GM23338 (cell line): Measurements from ENCODE around the gene MFF. TPM values are rescaled to one million over a fixed set of nuclear protein-coding genes. Genes with fewer than 3 reads are reported as not detected.

Source experiments
- ATAC-seq: fragments of 200-7000 bp; cut with Tn5 transposase; 3 replicates; pipeline ENCODE4 v1.9.1; 2020
- DNase-seq: peaks from one replicate; pipeline ENCODE4 v3.0.0-alpha.2; 2015; ENCODE audit warnings: low spot score
- H2AFZ ChIP-seq: fragments of 200-600 bp; sonication (generic); 2 replicates; pipeline ENCODE4 v1.8.0; 2016; ENCODE audit warnings: antibody characterized with exemption, mild to moderate bottlenecking, moderate library complexity
- H3F3A ChIP-seq: fragments of 200-600 bp; sonication (generic); replicated peaks from 2 replicates; pipeline ENCODE4 v1.8.0; 2017; ENCODE audit warnings: antibody characterized with exemption, mixed run types, low read depth
- H3K27ac ChIP-seq: fragments of 200-600 bp; sonication (generic); 2 replicates; pipeline ENCODE4 v1.6.1; 2016; ENCODE audit warnings: low read depth
- H3K27me3 ChIP-seq: fragments of 200-600 bp; sonication (generic); 2 replicates; pipeline ENCODE4 v1.8.0; 2016; ENCODE audit warnings: mild to moderate bottlenecking, mixed run types, moderate library complexity; ENCODE audit not compliant: insufficient read depth
- H3K36me3 ChIP-seq: fragments of 200-600 bp; sonication (generic); 2 replicates; pipeline ENCODE4 v1.8.0; 2016; ENCODE audit warnings: mild to moderate bottlenecking; ENCODE audit not compliant: insufficient read depth
- H3K4me1 ChIP-seq: fragments of 200-600 bp; sonication (generic); 2 replicates; pipeline ENCODE4 v1.8.0; 2016; ENCODE audit warnings: mild to moderate bottlenecking, moderate library complexity; ENCODE audit not compliant: insufficient read depth
- H3K4me2 ChIP-seq: fragments of 200-600 bp; sonication (generic); 2 replicates; pipeline ENCODE4 v1.7.1; 2017; ENCODE audit warnings: mixed run types
- H3K4me3 ChIP-seq: fragments of 200-600 bp; sonication (generic); 2 replicates; pipeline ENCODE4 v1.6.1; 2016; ENCODE audit warnings: mixed run types
- H3K79me2 ChIP-seq: fragments of 200-600 bp; sonication (generic); replicated peaks from 2 replicates; pipeline ENCODE4 v1.8.0; 2017; ENCODE audit warnings: mild to moderate bottlenecking; ENCODE audit not compliant: insufficient read depth
- H3K9me2 ChIP-seq: fragments of 200-600 bp; sonication (generic); 2 replicates; pipeline ENCODE4 v1.8.0; 2017; ENCODE audit not compliant: insufficient read depth
- H4K20me1 ChIP-seq: fragments of 200-600 bp; sonication (generic); replicated peaks from 2 replicates; pipeline ENCODE4 v1.8.0; 2017; ENCODE audit warnings: mild to moderate bottlenecking; ENCODE audit not compliant: insufficient read depth
- H3K27ac Mint-ChIP-seq: 2 replicates; pipeline ENCODE4 v1.8.0; 2020; ENCODE audit warnings: inconsistent platforms, mild to moderate bottlenecking, moderate library complexity, mixed read lengths
- H3K27me3 Mint-ChIP-seq: 3 replicates; pipeline ENCODE4 v1.8.0; 2022; ENCODE audit warnings: low read depth, mild to moderate bottlenecking, moderate library complexity, mixed read lengths, inconsistent platforms; ENCODE audit not compliant: insufficient read depth, poor library complexity
- H3K36me3 Mint-ChIP-seq: 3 replicates; pipeline ENCODE4 v1.8.0; 2021; ENCODE audit warnings: low read depth, mild to moderate bottlenecking, inconsistent platforms, moderate library complexity, mixed read lengths
- H3K4me1 Mint-ChIP-seq: 3 replicates; pipeline ENCODE4 v1.8.0; 2020; ENCODE audit warnings: mild to moderate bottlenecking, inconsistent platforms, mixed read lengths
- H3K4me3 Mint-ChIP-seq: 3 replicates; pipeline ENCODE4 v1.8.0; 2021; ENCODE audit warnings: moderate library complexity, mild to moderate bottlenecking, inconsistent platforms, mixed read lengths
- H3K9me3 Mint-ChIP-seq: 3 replicates; pipeline ENCODE4 v1.8.0; 2020; ENCODE audit warnings: moderate library complexity, mild to moderate bottlenecking, inconsistent platforms, mixed read lengths
- CREB1 ChIP-seq: fragments of 250-450 bp; sonication (Bioruptor Pico); IDR thresholded peaks from 2 replicates; pipeline ENCODE4 v1.5.0; 2020; ENCODE audit warnings: low read depth, mild to moderate bottlenecking, moderate library complexity
- EZH2phosphoT487 ChIP-seq: fragments of 200-600 bp; sonication (generic); IDR thresholded peaks from one replicate; pipeline ENCODE4 v1.8.1; 2018; ENCODE audit warnings: antibody characterized with exemption; ENCODE audit not compliant: unreplicated experiment
- JUNB ChIP-seq: IDR thresholded peaks from one replicate; pipeline ENCODE4 v1.6.1; 2016; ENCODE audit warnings: antibody characterized with exemption; ENCODE audit not compliant: unreplicated experiment
- NANOG ChIP-seq: IDR thresholded peaks from 2 replicates; pipeline ENCODE4 v1.6.1; 2016; ENCODE audit warnings: antibody characterized with exemption, borderline replicate concordance
- STAT1 ChIP-seq: IDR thresholded peaks from one replicate; pipeline ENCODE4 v1.6.1; 2016; ENCODE audit warnings: antibody characterized with exemption; ENCODE audit not compliant: unreplicated experiment
- ZNF331 ChIP-seq: fragments of 250-450 bp; sonication (Bioruptor Pico); IDR thresholded peaks from 2 replicates; pipeline ENCODE4 v1.5.0; 2020; ENCODE audit warnings: low read depth, mild to moderate bottlenecking, moderate library complexity
- polyA plus RNA-seq: library from polyadenylated mRNA; unstranded; fragments of >200 nt; fragmentation: Nextera tagmentation; extraction: Ambion mirVana; gene quantifications from 2 replicates; pipeline ENCODE4 v1.2.1, GENCODE V29; 2016
- total RNA-seq: library from RNA; depleted of rRNA; stranded (reverse); fragments of >200 nt; shearing (Covaris generic); gene quantifications from 2 replicates; pipeline ENCODE4 v1.2.3, GENCODE V29; 2014
- TF ChIP-seq, protein P1 (sequence below), 2 experiments: fragments of 200-600 bp in 1 of 2; sonication (generic) in 1 of 2; conservative IDR thresholded peaks; 2 replicates each; pipeline versions ENCODE4 v1.5.1 to v1.6.1; 2016 to 2017; ENCODE audit warnings: antibody characterized with exemption in 2 of 2, low read depth in 2 of 2, mild to moderate bottlenecking in 2 of 2, moderate library complexity in 1 of 2
- TF ChIP-seq, protein P2 (sequence below): IDR thresholded peaks from one replicate; pipeline ENCODE4 v1.6.1; 2018; ENCODE audit warnings: antibody characterized with exemption; ENCODE audit not compliant: unreplicated experiment
- TF ChIP-seq, protein P3 (sequence below): fragments of 250-450 bp; sonication (Bioruptor Pico); IDR thresholded peaks from 2 replicates; pipeline ENCODE4 v1.5.0; 2020; ENCODE audit warnings: mild to moderate bottlenecking, moderate library complexity
- TF ChIP-seq, protein P4 (sequence below): IDR thresholded peaks from 2 replicates; pipeline ENCODE4 v1.6.1; 2016; ENCODE audit warnings: antibody characterized with exemption

MFF gene
- total and polyA plus RNA-seq, 2 experiments from 2014 or later, result 112 to 161 TPM

DNA sequence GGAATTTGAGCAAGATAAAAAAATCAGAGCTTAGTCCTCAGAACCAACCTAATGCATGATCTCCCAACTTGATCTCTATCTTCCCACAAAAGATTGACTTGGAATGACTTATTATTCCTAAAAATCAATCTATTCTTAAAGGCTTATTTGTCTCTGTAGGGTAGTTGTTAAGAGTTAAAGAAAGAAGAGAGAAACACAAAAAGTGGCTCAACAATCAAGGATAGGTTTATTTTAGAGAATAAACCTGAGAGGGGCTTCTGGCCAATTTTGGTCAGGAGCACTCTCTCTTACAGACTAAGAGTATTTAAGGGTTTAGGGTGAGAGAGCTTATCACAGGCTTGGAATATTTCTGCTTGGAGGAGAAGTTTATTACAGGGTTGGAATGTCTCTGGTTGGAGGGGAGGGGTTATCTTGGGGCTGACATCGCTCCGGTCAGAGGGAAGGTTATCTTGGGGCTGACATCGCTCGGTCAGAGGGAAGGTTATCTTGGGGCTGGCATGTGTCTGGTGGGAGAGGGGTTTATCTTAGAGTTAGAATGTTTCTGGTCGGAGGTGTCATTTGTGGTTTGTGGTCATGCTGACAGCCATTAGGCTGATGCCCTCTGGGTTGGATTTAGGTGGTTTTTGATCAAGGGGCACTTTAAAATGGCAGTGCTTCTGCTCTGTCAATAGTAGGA is 2.4 kb upstream of the MFF start:
- peaks cover 49% of the 10 kb centered on the region for H3K9me3 Mint-ChIP-seq
- TF ChIP-seq CREB1 (no peak), JUNB (no peak), STAT1 (no peak), ZNF331 (CRISPR knock-in tag) (no peak), EZH2phosphoT487 (no peak), NANOG (no peak)
- TF ChIP-seq, protein P1, sequence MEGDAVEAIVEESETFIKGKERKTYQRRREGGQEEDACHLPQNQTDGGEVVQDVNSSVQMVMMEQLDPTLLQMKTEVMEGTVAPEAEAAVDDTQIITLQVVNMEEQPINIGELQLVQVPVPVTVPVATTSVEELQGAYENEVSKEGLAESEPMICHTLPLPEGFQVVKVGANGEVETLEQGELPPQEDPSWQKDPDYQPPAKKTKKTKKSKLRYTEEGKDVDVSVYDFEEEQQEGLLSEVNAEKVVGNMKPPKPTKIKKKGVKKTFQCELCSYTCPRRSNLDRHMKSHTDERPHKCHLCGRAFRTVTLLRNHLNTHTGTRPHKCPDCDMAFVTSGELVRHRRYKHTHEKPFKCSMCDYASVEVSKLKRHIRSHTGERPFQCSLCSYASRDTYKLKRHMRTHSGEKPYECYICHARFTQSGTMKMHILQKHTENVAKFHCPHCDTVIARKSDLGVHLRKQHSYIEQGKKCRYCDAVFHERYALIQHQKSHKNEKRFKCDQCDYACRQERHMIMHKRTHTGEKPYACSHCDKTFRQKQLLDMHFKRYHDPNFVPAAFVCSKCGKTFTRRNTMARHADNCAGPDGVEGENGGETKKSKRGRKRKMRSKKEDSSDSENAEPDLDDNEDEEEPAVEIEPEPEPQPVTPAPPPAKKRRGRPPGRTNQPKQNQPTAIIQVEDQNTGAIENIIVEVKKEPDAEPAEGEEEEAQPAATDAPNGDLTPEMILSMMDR (conservative IDR thresholded peaks at IDR 0.05; ENCODE audit: low read depth in 2 of 2), result no peak
- TF ChIP-seq, protein P2, sequence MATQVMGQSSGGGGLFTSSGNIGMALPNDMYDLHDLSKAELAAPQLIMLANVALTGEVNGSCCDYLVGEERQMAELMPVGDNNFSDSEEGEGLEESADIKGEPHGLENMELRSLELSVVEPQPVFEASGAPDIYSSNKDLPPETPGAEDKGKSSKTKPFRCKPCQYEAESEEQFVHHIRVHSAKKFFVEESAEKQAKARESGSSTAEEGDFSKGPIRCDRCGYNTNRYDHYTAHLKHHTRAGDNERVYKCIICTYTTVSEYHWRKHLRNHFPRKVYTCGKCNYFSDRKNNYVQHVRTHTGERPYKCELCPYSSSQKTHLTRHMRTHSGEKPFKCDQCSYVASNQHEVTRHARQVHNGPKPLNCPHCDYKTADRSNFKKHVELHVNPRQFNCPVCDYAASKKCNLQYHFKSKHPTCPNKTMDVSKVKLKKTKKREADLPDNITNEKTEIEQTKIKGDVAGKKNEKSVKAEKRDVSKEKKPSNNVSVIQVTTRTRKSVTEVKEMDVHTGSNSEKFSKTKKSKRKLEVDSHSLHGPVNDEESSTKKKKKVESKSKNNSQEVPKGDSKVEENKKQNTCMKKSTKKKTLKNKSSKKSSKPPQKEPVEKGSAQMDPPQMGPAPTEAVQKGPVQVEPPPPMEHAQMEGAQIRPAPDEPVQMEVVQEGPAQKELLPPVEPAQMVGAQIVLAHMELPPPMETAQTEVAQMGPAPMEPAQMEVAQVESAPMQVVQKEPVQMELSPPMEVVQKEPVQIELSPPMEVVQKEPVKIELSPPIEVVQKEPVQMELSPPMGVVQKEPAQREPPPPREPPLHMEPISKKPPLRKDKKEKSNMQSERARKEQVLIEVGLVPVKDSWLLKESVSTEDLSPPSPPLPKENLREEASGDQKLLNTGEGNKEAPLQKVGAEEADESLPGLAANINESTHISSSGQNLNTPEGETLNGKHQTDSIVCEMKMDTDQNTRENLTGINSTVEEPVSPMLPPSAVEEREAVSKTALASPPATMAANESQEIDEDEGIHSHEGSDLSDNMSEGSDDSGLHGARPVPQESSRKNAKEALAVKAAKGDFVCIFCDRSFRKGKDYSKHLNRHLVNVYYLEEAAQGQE, result no peak
- TF ChIP-seq, protein P3, sequence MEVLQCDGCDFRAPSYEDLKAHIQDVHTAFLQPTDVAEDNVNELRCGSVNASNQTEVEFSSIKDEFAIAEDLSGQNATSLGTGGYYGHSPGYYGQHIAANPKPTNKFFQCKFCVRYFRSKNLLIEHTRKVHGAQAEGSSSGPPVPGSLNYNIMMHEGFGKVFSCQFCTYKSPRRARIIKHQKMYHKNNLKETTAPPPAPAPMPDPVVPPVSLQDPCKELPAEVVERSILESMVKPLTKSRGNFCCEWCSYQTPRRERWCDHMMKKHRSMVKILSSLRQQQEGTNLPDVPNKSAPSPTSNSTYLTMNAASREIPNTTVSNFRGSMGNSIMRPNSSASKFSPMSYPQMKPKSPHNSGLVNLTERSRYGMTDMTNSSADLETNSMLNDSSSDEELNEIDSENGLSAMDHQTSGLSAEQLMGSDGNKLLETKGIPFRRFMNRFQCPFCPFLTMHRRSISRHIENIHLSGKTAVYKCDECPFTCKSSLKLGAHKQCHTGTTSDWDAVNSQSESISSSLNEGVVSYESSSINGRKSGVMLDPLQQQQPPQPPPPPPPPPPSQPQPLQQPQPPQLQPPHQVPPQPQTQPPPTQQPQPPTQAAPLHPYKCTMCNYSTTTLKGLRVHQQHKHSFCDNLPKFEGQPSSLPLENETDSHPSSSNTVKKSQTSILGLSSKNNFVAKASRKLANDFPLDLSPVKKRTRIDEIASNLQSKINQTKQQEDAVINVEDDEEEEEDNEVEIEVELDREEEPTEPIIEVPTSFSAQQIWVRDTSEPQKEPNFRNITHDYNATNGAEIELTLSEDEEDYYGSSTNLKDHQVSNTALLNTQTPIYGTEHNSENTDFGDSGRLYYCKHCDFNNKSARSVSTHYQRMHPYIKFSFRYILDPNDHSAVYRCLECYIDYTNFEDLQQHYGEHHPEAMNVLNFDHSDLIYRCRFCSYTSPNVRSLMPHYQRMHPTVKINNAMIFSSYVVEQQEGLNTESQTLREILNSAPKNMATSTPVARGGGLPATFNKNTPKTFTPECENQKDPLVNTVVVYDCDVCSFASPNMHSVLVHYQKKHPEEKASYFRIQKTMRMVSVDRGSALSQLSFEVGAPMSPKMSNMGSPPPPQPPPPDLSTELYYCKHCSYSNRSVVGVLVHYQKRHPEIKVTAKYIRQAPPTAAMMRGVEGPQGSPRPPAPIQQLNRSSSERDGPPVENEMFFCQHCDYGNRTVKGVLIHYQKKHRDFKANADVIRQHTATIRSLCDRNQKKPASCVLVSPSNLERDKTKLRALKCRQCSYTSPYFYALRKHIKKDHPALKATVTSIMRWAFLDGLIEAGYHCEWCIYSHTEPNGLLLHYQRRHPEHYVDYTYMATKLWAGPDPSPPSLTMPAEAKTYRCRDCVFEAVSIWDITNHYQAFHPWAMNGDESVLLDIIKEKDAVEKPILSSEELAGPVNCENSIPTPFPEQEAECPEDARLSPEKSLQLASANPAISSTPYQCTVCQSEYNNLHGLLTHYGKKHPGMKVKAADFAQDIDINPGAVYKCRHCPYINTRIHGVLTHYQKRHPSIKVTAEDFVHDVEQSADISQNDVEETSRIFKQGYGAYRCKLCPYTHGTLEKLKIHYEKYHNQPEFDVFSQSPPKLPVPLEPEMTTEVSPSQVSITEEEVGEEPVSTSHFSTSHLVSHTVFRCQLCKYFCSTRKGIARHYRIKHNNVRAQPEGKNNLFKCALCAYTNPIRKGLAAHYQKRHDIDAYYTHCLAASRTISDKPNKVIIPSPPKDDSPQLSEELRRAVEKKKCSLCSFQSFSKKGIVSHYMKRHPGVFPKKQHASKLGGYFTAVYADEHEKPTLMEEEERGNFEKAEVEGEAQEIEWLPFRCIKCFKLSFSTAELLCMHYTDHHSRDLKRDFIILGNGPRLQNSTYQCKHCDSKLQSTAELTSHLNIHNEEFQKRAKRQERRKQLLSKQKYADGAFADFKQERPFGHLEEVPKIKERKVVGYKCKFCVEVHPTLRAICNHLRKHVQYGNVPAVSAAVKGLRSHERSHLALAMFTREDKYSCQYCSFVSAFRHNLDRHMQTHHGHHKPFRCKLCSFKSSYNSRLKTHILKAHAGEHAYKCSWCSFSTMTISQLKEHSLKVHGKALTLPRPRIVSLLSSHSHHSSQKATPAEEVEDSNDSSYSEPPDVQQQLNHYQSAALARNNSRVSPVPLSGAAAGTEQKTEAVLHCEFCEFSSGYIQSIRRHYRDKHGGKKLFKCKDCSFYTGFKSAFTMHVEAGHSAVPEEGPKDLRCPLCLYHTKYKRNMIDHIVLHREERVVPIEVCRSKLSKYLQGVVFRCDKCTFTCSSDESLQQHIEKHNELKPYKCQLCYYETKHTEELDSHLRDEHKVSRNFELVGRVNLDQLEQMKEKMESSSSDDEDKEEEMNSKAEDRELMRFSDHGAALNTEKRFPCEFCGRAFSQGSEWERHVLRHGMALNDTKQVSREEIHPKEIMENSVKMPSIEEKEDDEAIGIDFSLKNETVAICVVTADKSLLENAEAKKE (CRISPR knock-in tag), result no peak
- TF ChIP-seq, protein P4, sequence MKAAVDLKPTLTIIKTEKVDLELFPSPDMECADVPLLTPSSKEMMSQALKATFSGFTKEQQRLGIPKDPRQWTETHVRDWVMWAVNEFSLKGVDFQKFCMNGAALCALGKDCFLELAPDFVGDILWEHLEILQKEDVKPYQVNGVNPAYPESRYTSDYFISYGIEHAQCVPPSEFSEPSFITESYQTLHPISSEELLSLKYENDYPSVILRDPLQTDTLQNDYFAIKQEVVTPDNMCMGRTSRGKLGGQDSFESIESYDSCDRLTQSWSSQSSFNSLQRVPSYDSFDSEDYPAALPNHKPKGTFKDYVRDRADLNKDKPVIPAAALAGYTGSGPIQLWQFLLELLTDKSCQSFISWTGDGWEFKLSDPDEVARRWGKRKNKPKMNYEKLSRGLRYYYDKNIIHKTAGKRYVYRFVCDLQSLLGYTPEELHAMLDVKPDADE, result no peak

More for the DNA sequence above, 2.4 kb upstream of the MFF start:
- ATAC-seq, result no peak
- Histone ChIP-seq H2AFZ (no peak overlapping the region), H3K36me3 (peaks cover 10% of the 10 kb centered on the region; the same call in 1 of the 2 replicates), H4K20me1 (no peaks in the 10 kb centered on the region), H3K27ac (no peak overlapping the region), H3K79me2 (peaks cover 22% of the 10 kb centered on the region), H3F3A (no peaks in the 10 kb centered on the region; the same call in 1 of the 2 replicates), H3K9me2 (0 out of 2 replicates have a peak, but pooled peaks cover 2% of the 10 kb centered on the region), H3K27me3 (no peaks in the 10 kb centered on the region), H3K4me3 (no peak overlapping the region; the same call in 1 of the 2 replicates), H3K4me2 (no peak overlapping the region), H3K4me1 (0 out of 2 replicates have a peak, but pooled peaks cover 11% of the 10 kb centered on the region)
- peaks cover 10% of the 10 kb centered on the region; the same call in 2 of the 3 replicates for H3K4me1 Mint-ChIP-seq
- no peak overlapping the region for H3K4me3 Mint-ChIP-seq
- no peak for DNase-seq
- H3K27me3 Mint-ChIP-seq, result peaks cover 6% of the 10 kb centered on the region
- H3K36me3 Mint-ChIP-seq, result peaks cover 42% of the 10 kb centered on the region
- H3K27ac Mint-ChIP-seq, result no peak overlapping the region
